ENCODE measurements around the gene IMPG1.

Gene IMPG1

DNA sequence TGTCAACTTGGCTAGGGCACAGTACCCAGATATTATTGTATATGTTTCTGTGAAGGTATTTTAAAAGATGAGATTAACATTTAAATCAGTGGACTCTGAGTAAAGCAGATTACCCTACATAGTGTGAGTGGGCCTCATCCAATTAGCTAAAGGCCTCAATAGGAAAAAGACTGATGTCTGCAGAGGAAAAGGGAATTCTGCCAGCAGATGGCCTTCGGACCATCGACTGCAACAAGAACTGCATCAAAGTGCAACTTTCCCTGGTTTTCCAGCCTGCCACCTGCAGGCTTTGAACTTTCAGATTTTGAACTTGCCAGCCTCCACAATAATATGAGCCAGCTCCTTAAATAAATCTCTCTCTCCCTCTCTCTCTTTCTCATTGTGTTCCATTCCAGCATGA lies 80.5 kb downstream of the IMPG1 start:
- H3K36me3 Mint-ChIP-seq (ENCODE audit: low read depth) = no peaks in the 10 kb centered on the region
- H3K27ac Mint-ChIP-seq = no peak overlapping the region
- H3K4me1 Mint-ChIP-seq = no peaks in the 10 kb centered on the region
- no peaks in the 10 kb centered on the region for H3K27me3 Mint-ChIP-seq
- peaks cover 6% of the 10 kb centered on the region for H3K9me3 Mint-ChIP-seq
- ATAC-seq = no peak
- H3K4me3 Mint-ChIP-seq = no peak overlapping the region
- no peak for DNase-seq

DNA sequence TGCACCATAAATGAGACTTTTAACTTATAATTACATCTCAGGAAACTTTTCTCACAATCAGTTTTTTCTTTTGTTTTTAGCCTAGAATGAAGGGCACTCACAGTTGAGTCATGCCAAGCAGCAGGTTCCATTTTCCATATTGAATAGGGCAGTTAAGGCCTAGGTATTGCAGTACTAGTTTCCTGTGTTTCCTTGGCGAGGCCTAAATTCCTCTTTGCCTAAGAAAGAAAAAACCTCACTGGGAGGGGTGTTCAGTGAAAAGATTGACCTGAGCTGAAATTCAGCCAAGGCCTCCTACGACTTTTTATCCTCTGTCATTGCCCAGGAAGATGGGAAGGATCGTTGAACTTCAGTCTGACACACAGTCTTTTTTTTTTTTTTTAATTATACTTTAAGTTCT lies 85.5 kb downstream of the IMPG1 start:
- no peaks in the 10 kb centered on the region for H3K36me3 Mint-ChIP-seq (ENCODE audit: low read depth)
- ATAC-seq (no peak), DNase-seq (no peak)
- no peak overlapping the region for H3K4me3 Mint-ChIP-seq
- no peak overlapping the region for H3K27ac Mint-ChIP-seq
- no peaks in the 10 kb centered on the region for H3K4me1 Mint-ChIP-seq
- H3K9me3 Mint-ChIP-seq = peaks cover 6% of the 10 kb centered on the region
- H3K27me3 Mint-ChIP-seq = no peaks in the 10 kb centered on the region

DNA sequence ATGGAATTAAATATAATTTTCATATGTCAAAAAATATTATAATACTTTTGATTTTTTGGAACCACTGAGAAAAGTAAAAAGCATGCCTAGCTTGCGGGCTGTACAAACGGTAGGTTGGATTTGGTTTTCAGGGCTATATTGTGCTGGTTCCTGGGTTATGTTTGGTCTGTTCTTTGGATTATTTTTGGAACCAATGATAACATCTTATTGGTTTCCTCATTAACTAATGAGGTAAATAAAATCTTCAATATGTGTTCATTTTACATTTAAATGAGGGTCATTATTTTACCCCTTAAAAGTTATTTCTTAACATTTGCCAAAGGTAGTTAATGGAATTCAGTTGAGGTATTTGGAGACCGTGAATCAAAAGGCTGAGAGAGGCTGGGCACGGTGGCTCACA lies 96.6 kb downstream of the IMPG1 start:
- no peak overlapping the region for H3K4me3 Mint-ChIP-seq

DNA sequence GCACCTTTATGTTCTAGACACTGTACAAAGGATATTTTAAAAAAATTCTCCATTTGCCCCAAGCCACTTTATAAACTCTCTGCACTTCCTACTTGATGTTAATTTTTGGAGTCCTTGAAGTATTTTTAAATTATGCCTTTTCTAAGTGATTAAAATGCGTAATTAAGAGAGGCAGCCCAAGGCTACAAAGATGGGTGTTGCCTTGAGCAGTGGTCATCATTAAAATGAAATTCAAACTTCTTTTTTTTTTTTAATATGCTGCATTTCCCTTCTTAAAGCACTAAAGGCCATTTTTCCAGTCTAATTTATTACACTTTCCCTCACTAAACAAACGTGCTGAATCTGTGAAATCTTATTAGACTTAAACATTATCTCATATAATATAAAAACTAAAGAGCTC lies 102.4 kb downstream of the IMPG1 start:
- Mint-ChIP-seq H3K27me3 (no peaks in the 10 kb centered on the region), H3K9me3 (peaks cover 3% of the 10 kb centered on the region), H3K4me3 (no peak overlapping the region), H3K4me1 (no peaks in the 10 kb centered on the region), H3K36me3 (ENCODE audit: low read depth) (no peaks in the 10 kb centered on the region), H3K27ac (no peak overlapping the region)
- DNase-seq (no peak), ATAC-seq (no peak)

More for the DNA sequence above, 96.6 kb downstream of the IMPG1 start:
- ATAC-seq (no peak), DNase-seq (no peak)
- Mint-ChIP-seq H3K36me3 (ENCODE audit: low read depth) (no peaks in the 10 kb centered on the region), H3K4me1 (no peaks in the 10 kb centered on the region), H3K27me3 (no peaks in the 10 kb centered on the region), H3K27ac (no peak overlapping the region), H3K9me3 (peaks cover 3% of the 10 kb centered on the region)

DNA sequence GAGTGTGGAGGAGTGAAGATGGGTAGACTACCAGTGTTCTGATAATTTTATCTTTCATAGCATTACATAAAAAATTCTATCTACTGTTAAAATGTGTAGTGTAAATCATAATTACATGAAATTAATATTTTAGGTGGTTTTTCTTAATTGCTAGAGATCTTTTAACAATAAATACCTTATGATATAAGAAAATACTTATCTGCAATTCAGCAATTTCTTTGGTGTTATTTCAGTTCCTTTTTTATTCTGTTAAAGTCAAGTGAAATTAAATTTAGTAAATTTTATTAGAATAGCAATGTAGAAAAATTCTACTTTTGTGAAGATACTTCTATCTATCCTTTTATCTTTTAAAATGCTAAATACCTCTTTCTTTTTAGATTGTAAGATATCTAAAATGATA lies 104.3 kb downstream of the IMPG1 start:
- DNase-seq (no peak), ATAC-seq (no peak)
- H3K36me3 Mint-ChIP-seq (ENCODE audit: low read depth) = no peaks in the 10 kb centered on the region
- no peak overlapping the region for H3K4me3 Mint-ChIP-seq
- no peaks in the 10 kb centered on the region for H3K27me3 Mint-ChIP-seq
- H3K4me1 Mint-ChIP-seq = no peaks in the 10 kb centered on the region
- H3K9me3 Mint-ChIP-seq = peaks cover 3% of the 10 kb centered on the region
- no peak overlapping the region for H3K27ac Mint-ChIP-seq

DNA sequence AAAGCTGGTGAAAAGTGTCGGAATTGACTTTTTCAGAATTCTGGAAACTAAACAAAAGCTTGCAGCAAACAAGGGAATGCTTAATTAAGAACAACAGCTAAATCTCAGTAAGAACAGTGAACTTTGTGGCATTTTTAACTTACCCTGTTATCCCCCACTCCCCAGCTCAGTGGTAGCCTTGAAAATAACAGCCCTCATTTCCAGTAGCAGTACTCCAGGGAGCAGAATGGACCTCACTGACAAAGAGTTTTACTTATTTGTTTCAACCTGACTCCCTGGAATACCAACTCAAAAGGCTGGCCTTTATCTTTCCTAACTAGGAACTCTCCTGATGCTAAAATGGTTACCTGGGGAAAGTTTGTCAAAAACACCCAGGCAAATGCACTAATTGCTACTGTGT lies 108.9 kb downstream of the IMPG1 start:
- H3K4me1 Mint-ChIP-seq = no peaks in the 10 kb centered on the region
- no peaks in the 10 kb centered on the region for H3K27me3 Mint-ChIP-seq
- no peaks in the 10 kb centered on the region for H3K9me3 Mint-ChIP-seq
- ATAC-seq (no peak), DNase-seq (no peak)
- H3K4me3 Mint-ChIP-seq = no peak overlapping the region
- H3K27ac Mint-ChIP-seq = no peak overlapping the region
- H3K36me3 Mint-ChIP-seq (ENCODE audit: low read depth) = no peaks in the 10 kb centered on the region

DNA sequence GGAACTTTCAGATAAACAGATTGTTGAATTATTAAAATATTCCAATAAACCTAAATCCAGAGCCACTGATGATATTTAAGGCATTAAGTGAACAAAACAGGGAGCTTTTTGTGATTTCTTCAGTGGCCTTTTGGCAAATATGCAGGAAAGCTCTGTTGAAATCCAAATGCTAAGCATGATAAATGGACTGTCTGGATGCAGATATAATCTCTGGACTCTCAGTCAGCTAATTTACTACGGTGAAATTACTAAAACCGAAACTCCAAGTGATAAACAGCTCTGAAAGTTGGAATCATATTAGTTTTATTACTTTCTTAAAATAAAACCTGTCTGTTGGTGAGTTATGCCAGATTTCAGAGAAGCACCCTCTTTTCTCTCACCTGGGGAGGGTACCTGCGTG lies 120.3 kb downstream of the IMPG1 start:
- no peak overlapping the region for H3K4me3 Mint-ChIP-seq
- H3K9me3 Mint-ChIP-seq = no peaks in the 10 kb centered on the region
- no peak for DNase-seq
- no peaks in the 10 kb centered on the region for H3K27me3 Mint-ChIP-seq
- no peak overlapping the region for H3K27ac Mint-ChIP-seq
- no peaks in the 10 kb centered on the region for H3K4me1 Mint-ChIP-seq
- no peak for ATAC-seq
- H3K36me3 Mint-ChIP-seq (ENCODE audit: low read depth) = no peaks in the 10 kb centered on the region

DNA sequence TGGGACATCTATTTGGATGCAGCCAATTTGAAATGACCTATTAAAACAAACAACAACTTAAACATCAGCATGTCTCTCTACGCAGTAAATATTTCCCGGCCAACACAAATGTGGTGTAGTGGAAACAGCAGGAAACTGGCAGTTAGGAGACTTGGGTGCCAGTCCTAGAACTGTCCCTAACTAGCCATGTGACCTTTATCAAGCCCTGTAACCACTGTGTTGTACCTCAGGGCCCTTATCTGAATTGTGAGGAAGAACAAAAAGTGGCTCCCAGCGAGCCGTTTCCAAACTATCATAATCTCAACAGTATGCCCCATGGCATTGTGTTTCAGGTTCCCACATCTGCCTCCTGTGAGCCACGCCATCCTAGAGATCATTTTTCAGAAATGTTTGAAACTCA lies 124.5 kb downstream of the IMPG1 start:
- Mint-ChIP-seq H3K4me3 (no peak overlapping the region), H3K36me3 (ENCODE audit: low read depth) (no peaks in the 10 kb centered on the region), H3K27me3 (no peaks in the 10 kb centered on the region), H3K4me1 (no peaks in the 10 kb centered on the region), H3K27ac (no peak overlapping the region), H3K9me3 (no peaks in the 10 kb centered on the region)
- no peak for ATAC-seq
- DNase-seq = no peak

DNA sequence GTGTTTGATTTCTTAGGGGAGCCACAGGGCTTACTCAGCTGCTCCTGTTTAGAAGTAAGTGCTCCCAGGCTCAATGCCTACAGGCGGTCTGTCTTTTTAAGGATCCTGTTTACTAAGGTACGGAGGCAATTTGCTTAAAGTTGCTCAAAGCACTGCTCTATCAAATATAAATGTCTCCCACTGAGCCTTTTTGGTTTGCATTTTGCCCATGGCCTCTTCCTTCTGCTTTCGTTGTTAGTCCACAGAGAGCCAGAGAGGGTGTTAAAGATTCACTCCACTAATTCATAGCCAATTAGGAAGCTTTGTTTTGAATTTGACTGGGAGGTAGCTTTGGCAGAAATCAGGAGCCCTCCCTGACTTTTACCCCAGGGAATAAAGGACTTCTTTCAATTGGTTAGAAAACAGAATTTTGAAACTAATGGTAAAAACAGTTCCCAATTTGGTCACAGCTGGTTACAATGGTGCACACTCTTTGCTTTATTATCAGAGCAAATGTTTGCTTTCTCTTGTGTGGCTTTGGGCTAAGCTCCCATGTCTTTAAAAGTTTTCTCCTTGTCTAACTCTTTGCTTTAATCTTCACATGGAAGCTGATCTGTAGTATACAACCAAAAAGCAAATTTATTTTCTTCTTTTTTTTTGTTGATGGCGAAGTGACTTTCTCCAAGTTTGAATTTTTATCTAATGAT lies 126.2 kb downstream of the IMPG1 start:
- Mint-ChIP-seq H3K36me3 (ENCODE audit: low read depth) (no peaks in the 10 kb centered on the region), H3K27ac (no peak overlapping the region), H3K4me1 (no peaks in the 10 kb centered on the region), H3K27me3 (no peaks in the 10 kb centered on the region), H3K9me3 (no peaks in the 10 kb centered on the region), H3K4me3 (no peak overlapping the region)
- no peak for DNase-seq
- ATAC-seq = no peak

DNA sequence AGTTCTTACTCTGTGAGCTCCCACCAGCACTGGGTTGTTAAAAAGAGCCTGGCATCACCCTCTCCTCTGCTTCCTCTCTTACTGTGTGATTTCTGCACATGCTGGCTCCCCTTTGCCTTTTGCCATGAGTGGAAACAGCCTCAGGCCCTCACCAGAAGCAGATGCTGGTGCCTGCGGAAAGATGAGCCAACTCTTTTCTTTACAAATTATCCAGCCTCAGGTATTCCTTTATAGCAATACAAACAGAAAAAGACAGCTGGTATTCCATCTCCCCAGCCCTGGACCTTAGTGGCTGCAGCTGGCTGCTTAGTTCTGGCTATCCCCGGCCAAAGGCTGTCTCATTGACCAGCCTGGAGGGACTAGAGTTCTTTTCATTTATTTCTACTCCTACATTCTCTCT lies 129.1 kb downstream of the IMPG1 start:
- Mint-ChIP-seq H3K27ac (no peak overlapping the region), H3K27me3 (peaks cover 2% of the 10 kb centered on the region), H3K4me1 (no peaks in the 10 kb centered on the region), H3K4me3 (no peak overlapping the region), H3K36me3 (ENCODE audit: low read depth) (no peaks in the 10 kb centered on the region), H3K9me3 (no peaks in the 10 kb centered on the region)
- DNase-seq (no peak), ATAC-seq (no peak)

DNA sequence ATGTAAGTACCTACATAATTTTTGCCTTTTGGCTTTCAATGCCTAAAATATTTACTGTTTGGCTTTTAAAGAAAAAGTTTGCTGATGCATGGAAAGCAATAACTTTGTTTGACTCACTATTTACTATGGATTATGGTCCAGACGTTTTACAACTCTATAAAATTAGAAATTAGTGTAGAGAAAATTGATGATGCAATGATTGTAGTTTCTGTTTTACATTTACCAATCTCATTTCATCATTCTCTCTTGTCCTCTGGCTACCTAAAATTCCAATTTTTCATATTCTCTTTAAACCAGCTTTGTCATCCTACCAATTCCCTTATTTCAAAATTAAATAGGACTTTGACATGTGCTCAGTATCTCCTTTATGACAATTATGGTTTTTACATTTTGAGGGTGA lies 131.0 kb downstream of the IMPG1 start:
- no peaks in the 10 kb centered on the region for H3K9me3 Mint-ChIP-seq
- H3K4me3 Mint-ChIP-seq = no peak overlapping the region
- ATAC-seq = no peak
- DNase-seq = no peak
- peaks cover 3% of the 10 kb centered on the region for H3K27me3 Mint-ChIP-seq
- H3K27ac Mint-ChIP-seq = no peak overlapping the region
- no peaks in the 10 kb centered on the region for H3K4me1 Mint-ChIP-seq
- H3K36me3 Mint-ChIP-seq (ENCODE audit: low read depth) = no peaks in the 10 kb centered on the region

DNA sequence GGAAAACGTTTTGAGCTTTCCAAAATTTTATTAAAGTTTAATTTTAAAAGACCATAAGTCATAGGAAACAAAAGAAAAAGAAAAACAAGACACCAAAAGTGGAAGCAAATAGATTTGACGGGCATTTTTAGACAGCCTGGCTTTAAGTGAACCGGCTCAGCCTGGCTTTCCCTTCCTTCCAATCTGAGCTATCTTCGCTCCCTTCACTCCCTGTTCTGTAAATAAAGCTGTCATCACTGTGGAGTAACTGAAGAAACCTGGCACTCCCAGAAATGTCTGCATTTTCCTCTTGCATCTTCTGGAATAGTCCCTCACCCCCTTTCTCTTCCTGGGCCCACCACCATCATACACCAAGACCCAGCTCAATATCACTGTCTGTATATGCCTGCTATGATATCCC lies 131.9 kb downstream of the IMPG1 start:
- Mint-ChIP-seq H3K27ac (no peak overlapping the region), H3K36me3 (ENCODE audit: low read depth) (no peaks in the 10 kb centered on the region), H3K9me3 (no peaks in the 10 kb centered on the region), H3K27me3 (peaks cover 11% of the 10 kb centered on the region), H3K4me3 (no peak overlapping the region), H3K4me1 (no peaks in the 10 kb centered on the region)
- DNase-seq (no peak), ATAC-seq (no peak)

DNA sequence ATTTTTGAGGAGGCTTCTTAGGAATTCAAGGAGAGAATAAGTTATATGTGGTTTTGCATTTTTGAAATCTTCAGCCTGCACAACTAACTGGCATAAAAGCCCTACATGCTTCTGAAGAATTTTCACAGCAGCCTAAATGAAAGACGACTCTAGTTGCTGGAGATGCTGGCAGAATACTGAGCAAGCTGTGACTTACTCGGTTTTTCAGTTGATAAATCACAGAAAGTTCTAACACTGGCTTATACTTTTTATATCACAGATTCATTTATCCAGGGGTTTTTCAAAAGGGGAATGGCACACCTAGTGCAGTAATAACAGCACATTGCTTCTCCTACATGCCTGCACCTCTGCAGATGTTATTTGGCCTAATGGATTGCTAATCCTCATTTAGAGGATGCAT lies 134.6 kb downstream of the IMPG1 start:
- peaks cover 23% of the 10 kb centered on the region for H3K27me3 Mint-ChIP-seq
- H3K4me1 Mint-ChIP-seq = peaks cover 5% of the 10 kb centered on the region
- H3K27ac Mint-ChIP-seq = no peak overlapping the region
- DNase-seq = no peak
- H3K9me3 Mint-ChIP-seq = no peaks in the 10 kb centered on the region
- H3K4me3 Mint-ChIP-seq = no peak overlapping the region
- ATAC-seq = no peak
- no peaks in the 10 kb centered on the region for H3K36me3 Mint-ChIP-seq (ENCODE audit: low read depth)

DNA sequence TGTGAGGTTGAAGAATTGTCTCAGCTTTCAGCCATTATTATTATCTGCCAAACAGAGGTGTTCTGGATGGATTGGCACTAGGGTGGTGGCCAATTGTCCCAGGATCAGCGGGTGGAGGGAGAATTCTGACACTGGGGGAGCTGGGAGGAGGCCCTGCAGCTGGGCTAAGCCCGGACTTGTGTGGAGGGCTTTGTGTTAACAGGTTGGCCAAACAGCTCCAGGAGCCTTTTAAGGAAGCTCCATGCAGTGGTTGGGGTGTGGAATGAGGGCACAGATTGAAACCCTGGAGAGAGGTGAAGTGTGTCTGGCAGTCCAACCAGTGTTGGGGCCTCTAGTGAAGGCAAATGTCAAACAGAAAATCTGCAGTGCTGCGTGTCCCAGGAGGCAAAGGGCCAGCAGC lies 135.8 kb downstream of the IMPG1 start:
- H3K4me3 Mint-ChIP-seq = no peak overlapping the region
- DNase-seq = no peak
- no peaks in the 10 kb centered on the region for H3K9me3 Mint-ChIP-seq
- peaks cover 23% of the 10 kb centered on the region for H3K27me3 Mint-ChIP-seq
- peaks cover 5% of the 10 kb centered on the region for H3K4me1 Mint-ChIP-seq
- ATAC-seq = no peak
- H3K36me3 Mint-ChIP-seq (ENCODE audit: low read depth) = no peaks in the 10 kb centered on the region
- H3K27ac Mint-ChIP-seq = no peak overlapping the region

DNA sequence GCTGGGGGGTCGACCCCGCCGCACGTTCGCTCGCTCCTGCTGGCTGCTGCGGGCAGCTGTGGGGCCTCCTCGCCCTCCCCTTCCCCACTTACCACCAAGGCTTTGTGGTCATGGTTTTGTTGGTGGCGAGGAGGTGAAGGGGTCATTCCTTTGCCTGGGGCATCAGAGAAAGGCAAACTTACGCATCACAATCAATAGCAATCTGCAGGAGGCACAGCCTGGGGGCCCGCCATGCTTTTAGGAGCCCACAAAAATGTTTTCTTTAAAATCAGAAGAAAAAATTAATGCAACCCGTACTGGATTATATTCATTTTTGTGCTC lies 137.0 kb downstream of the IMPG1 start:
- no peak overlapping the region for H3K4me3 Mint-ChIP-seq
- no peak overlapping the region for H3K27ac Mint-ChIP-seq
- no peak for DNase-seq
- no peaks in the 10 kb centered on the region for H3K9me3 Mint-ChIP-seq
- H3K4me1 Mint-ChIP-seq = peaks cover 5% of the 10 kb centered on the region
- H3K27me3 Mint-ChIP-seq = peaks cover 21% of the 10 kb centered on the region
- no peaks in the 10 kb centered on the region for H3K36me3 Mint-ChIP-seq (ENCODE audit: low read depth)
- no peak for ATAC-seq
